Measurements from ENCODE around the gene USP7. TPM values are rescaled to one million over a fixed set of nuclear protein-coding genes. Genes with fewer than 3 reads are reported as not detected.

USP7 gene
- total RNA-seq, 2 experiments from 2014 or later: 157 to 160 TPM

DNA sequence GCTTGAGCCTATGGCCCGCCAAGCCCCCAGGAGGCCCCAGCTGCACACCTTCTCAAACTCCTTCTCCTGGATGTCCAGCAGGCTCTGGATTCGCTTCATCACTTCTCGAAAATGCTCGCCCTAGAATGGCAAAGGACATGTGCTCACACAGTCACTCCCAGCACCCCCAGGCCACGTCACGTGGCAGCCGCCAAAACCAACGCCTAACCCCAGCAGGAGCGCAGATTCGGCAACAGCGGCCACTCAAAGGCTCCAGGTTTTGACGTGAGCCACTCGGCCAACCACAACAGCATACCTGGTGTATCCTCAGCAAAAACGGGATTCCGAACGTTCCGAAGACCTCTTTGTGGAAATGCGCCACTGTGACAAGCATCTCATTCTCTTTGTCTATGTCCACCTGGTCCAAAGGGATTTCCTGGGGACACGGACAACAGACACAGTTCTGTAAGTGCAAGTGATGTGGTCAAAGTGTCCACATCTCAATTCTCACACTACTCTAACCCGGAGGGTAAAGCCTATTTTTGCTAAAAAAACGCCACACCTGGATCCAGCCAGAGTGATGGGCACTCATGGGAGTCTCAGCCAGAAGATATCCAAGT is 68.9 kb downstream of the USP7 start:
- Mint-ChIP-seq H3K9me3 (no peaks in the 10 kb centered on the region), H3K4me1 (no peaks in the 10 kb centered on the region), H3K4me3 (no peak overlapping the region), H3K27ac (no peak overlapping the region), H3K36me3 (ENCODE audit: low read depth) (peaks cover 64% of the 10 kb centered on the region), H3K27me3 (no peaks in the 10 kb centered on the region)
- ChIA-PET POLR2A (no interaction called here), CTCF (interaction anchor here (0.6 to 1.3 kb wide), 2 partner anchors 17 to 42 kb away, joined by 4 read pairs; no protein-coding TSS in a partner anchor)
- DNase-seq: no peak

DNA sequence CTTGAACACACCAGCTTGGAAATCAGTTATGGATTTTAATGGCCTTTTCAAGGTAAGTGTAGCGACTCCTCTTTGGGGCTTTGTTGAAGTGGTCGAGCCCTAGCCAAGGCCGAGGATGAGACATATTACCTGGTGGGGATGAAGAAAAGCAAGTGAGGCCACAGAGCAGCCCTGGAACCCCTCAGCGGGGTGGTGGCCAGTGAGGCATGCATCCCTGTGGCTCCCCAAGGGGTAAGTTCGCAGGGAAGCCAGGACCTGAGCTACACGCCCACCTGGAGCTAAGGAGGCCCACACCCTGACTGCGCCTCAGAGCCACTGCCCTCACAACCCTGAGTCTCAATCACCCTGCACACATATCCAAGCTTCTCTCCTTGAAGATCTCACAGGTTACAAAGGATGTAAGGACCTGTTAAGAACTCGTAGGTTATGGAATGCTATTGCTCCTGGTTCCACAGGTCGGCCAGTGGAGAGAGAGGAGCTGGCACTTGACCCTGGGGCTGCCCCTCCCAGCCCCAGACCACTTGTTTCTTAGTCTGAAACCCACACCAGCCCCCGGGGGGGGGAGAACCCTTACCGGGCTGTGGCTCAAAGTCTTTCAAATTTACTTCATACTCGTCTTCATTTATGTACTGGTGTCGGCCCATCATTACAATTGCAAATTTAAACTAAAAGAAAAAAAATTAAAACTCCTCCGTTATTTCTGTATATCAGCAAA is 69.6 kb downstream of the USP7 start:
- no peak for DNase-seq
- no peaks in the 10 kb centered on the region for H3K4me1 Mint-ChIP-seq
- no peak overlapping the region for H3K4me3 Mint-ChIP-seq
- CTCF ChIA-PET: interaction anchor here (0.6 kb wide), 1 partner anchor 16 kb away, joined by 4 read pairs; no protein-coding TSS in a partner anchor
- H3K27ac Mint-ChIP-seq: no peak overlapping the region
- no peaks in the 10 kb centered on the region for H3K9me3 Mint-ChIP-seq
- POLR2A ChIA-PET: no interaction called here
- no peaks in the 10 kb centered on the region for H3K27me3 Mint-ChIP-seq
- H3K36me3 Mint-ChIP-seq (ENCODE audit: low read depth): peaks cover 59% of the 10 kb centered on the region

DNA sequence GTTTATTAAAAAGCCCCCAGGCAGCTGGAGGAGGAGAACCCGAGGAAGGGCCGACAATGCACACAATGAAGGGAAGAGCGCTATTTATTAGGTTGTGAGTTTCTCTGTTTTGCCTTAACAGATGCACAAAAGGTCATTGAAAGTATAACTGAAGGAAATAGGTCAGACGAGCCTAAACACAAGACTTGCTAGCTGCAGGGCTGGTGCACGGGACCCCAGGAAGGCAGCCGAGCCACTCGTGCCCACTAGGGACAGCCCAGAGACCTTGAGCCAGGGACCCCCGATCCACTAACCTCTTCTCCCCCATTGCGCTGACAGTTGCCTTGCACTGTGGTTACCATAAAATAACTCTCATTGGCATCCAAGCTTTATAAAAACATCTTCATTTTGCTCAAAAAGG is 70.3 kb downstream of the USP7 start:
- H3K4me1 Mint-ChIP-seq: no peaks in the 10 kb centered on the region
- H3K27me3 Mint-ChIP-seq: no peaks in the 10 kb centered on the region
- ChIA-PET POLR2A (no interaction called here), CTCF (interaction anchor here (1.7 kb wide), 1 partner anchor 10 kb away, joined by 3 read pairs; no protein-coding TSS in a partner anchor)
- H3K27ac Mint-ChIP-seq: peak overlapping the region; percentile 68
- no peak overlapping the region for H3K4me3 Mint-ChIP-seq
- no peaks in the 10 kb centered on the region for H3K9me3 Mint-ChIP-seq
- DNase-seq: no peak
- peaks cover 56% of the 10 kb centered on the region for H3K36me3 Mint-ChIP-seq (ENCODE audit: low read depth)

DNA sequence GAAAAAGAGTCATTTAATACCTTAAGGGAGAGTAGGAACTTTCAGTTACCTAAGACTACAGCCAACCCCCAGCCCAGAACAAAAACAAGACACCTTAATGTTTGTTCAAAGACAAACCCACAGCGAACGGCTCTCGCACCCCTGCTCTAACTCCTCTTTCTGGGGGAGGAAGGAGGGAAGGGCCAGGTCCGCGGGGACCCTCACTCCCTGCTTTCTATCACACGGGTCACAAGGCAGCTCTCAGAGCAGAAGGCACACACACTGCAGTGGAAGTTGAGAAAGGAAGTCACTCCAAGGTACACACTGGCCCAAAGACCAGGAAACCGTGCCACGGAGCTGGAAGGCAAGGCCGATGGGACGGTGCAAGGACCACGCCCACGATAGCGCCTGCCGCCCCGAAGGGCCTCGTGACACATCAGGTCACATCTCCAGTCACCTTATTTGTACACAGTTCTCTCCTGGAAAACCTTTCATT is 71.6 kb downstream of the USP7 start:
- Mint-ChIP-seq H3K27ac (peak overlapping the region; percentile 70), H3K36me3 (ENCODE audit: low read depth) (peaks cover 46% of the 10 kb centered on the region), H3K4me3 (no peak overlapping the region), H3K9me3 (no peaks in the 10 kb centered on the region), H3K4me1 (no peaks in the 10 kb centered on the region), H3K27me3 (no peaks in the 10 kb centered on the region)
- CTCF ChIA-PET: interaction anchor here (1.3 to 1.7 kb wide), 2 partner anchors 9 to 117 kb away, joined by 3 to 5 read pairs; no protein-coding TSS in a partner anchor
- POLR2A ChIA-PET: no interaction called here
- DNase-seq: no peak

DNA sequence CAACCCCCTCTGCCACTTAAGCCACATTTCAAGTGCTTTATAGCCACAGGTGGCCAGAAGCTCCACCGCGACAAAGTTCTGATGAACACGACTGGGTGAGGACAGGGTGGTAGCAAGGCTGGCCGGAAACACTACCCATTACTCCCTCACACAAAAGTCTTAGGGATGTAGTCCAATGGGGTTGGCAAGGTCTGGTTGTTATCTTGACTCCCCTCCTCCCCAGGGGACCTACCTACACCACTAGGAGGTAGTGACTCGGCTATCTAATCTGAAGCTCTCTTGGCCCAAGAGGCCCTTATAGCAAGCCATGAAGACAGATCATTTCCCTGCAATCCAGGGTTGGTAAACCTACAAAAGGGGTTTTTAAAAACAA is 73.2 kb downstream of the USP7 start:
- H3K9me3 Mint-ChIP-seq: no peaks in the 10 kb centered on the region
- DNase-seq: no peak
- peaks cover 4% of the 10 kb centered on the region for H3K27me3 Mint-ChIP-seq
- H3K4me1 Mint-ChIP-seq: no peaks in the 10 kb centered on the region
- peaks cover 38% of the 10 kb centered on the region for H3K36me3 Mint-ChIP-seq (ENCODE audit: low read depth)
- no peak overlapping the region for H3K4me3 Mint-ChIP-seq
- peak overlapping the region; percentile 10 for H3K27ac Mint-ChIP-seq
- POLR2A ChIA-PET: no interaction called here
- CTCF ChIA-PET: interaction anchor here (0.9 to 2.5 kb wide), 3 partner anchors 10 to 22 kb away, joined by 3 to 17 read pairs (median 3); partner anchors contain the start of gene CARHSP1

DNA sequence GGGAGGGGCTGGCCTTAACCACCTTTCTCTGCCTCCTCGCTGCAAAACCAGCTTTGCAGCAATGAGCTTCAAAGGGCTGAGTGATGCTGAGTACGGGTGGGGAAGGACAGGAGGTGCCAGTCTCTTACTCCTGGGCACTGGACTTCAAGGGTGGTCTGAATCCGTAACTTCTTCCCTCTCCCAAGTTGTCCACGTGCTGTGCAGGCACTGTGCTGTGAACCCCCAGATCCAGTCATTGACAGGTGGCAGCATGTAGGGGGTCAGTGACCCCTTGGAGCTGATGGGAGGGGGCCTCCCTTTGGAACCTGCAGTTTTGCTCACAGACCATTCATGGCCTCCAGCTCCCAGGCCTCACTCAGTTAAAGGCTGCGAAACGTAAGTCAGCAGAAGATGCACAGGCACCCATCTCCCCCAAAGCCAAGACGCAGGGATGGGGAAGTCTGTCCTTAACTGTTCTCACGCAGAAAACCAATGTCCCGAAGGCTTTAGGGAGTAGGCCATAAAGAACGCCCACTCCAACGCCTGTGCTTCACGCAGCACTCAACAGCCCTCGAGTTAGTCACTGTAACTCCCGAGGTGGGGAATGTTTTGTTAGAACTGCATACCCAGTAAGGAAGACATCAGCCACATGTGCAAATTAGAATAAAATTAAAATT is 73.7 kb downstream of the USP7 start:
- DNase-seq: no peak
- Mint-ChIP-seq H3K4me1 (no peaks in the 10 kb centered on the region), H3K9me3 (no peaks in the 10 kb centered on the region), H3K4me3 (no peak overlapping the region), H3K36me3 (ENCODE audit: low read depth) (peaks cover 33% of the 10 kb centered on the region), H3K27ac (no peak overlapping the region), H3K27me3 (peaks cover 6% of the 10 kb centered on the region)
- POLR2A ChIA-PET: no interaction called here
- CTCF ChIA-PET: interaction anchor here (0.5 to 2.5 kb wide), 4 partner anchors 10 to 184 kb away, joined by 3 to 17 read pairs (median 3); partner anchors contain the start of gene CARHSP1

DNA sequence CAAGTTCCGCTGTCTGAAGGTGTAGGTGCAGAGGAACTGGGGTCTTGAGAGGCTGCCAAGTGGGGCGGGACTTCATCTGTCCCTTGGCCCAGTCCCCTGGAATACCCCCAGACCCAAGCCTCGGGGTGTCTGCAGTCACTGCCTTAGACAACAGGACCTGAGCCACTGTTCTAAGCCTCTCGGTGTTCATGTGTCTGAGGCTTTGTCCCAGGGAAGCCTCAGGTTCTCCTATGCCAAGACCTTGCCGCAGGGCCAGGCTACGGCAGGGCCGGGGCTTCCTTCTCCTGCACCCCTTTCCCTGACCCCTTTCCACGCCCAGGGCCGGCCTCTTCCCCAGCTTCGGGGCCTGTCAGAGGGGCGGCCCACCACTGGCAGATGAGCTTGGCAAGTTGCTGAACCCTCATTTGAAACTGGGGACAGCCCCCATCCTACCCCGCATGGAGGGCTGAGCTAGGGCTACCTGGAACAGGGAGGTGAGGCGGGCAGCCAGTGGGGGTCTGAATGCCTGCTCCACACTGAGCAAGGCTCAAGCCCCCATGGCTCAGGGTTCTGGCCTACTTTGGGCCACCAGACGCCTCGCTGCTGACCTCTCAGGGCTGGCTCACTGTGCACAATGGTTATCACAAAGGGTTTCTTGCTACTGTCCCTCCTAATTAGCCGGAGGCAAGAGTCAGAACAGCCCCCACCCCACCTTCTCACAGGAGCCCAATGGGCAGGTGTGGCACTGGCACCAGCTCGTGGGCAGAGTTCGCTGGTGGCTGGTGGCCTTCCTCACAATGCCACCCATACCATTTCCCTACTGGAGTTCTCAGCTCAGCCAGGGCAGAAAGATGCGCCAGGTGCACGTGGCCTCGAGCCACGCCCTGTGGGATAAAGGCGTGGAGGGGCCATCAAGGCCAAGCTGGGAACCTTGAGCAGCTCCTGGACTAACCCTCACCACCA is 74.5 kb downstream of the USP7 start:
- DNase-seq: no peak
- Mint-ChIP-seq H3K27ac (no peak overlapping the region), H3K27me3 (peaks cover 6% of the 10 kb centered on the region), H3K9me3 (no peaks in the 10 kb centered on the region), H3K4me3 (no peak overlapping the region), H3K36me3 (ENCODE audit: low read depth) (peaks cover 25% of the 10 kb centered on the region), H3K4me1 (no peaks in the 10 kb centered on the region)
- POLR2A ChIA-PET: no interaction called here
- CTCF ChIA-PET: interaction anchor here (0.5 to 2.5 kb wide), 2 partner anchors 10 to 183 kb away, joined by 3 to 17 read pairs; no protein-coding TSS in a partner anchor

DNA sequence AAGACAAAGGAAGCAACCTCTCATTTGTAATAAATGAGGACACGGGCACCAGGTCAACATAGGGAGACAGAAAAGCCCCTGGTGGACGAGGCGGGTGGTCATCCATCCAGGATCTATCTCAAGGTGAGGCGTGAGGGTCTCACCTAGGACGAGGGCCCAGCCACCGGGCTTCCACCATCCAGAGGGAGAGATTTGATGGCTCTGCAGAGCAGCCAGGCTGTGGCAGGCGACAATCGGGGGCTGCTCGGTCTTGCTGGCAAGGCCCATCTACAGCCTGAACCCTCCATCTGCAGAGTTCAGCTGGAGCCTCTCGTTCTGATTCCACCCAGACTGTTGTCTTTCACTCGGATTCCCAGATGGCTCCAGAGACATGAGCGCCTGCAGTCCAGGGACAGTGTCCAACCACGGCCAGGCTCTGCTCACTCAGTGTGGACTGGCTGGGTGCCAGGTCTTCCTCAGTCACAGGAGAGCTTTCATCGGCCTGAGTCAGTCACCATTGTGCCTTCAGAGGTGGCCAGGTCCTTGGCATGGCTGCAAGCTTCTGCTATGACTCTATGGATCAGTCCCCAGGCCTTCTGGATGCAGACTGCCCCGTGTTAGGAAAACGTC is 75.7 kb downstream of the USP7 start:
- no peaks in the 10 kb centered on the region for H3K4me1 Mint-ChIP-seq
- no peak for DNase-seq
- peaks cover 6% of the 10 kb centered on the region for H3K27me3 Mint-ChIP-seq
- CTCF ChIA-PET: no interaction called here
- POLR2A ChIA-PET: no interaction called here
- H3K36me3 Mint-ChIP-seq (ENCODE audit: low read depth): peaks cover 17% of the 10 kb centered on the region
- H3K4me3 Mint-ChIP-seq: no peak overlapping the region
- no peak overlapping the region for H3K27ac Mint-ChIP-seq
- H3K9me3 Mint-ChIP-seq: no peaks in the 10 kb centered on the region

DNA sequence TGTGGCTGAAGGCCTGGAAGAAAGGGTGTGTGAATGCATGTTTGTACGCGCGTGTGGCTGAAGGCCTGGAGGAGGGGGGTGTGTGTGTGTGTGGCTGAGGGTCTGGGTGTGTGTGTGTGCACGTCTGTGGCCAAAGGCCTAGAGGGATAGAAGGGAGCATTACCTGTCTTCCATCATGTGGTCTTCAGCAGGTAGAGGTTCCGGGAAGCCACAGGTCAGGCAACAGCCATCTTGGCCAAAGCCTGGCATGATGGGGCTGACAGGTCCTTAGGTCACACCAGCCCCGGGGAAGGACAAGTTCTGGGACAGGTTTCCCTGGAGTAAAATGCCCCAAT is 76.3 kb downstream of the USP7 start:
- DNase-seq: no peak
- Mint-ChIP-seq H3K36me3 (ENCODE audit: low read depth) (peaks cover 17% of the 10 kb centered on the region), H3K4me3 (no peak overlapping the region), H3K27ac (no peak overlapping the region), H3K27me3 (peaks cover 6% of the 10 kb centered on the region), H3K9me3 (no peaks in the 10 kb centered on the region), H3K4me1 (no peaks in the 10 kb centered on the region)
- CTCF ChIA-PET: interaction anchor here (0.6 kb wide), 1 partner anchor 9 kb away, joined by 3 read pairs; no protein-coding TSS in a partner anchor
- POLR2A ChIA-PET: no interaction called here

DNA sequence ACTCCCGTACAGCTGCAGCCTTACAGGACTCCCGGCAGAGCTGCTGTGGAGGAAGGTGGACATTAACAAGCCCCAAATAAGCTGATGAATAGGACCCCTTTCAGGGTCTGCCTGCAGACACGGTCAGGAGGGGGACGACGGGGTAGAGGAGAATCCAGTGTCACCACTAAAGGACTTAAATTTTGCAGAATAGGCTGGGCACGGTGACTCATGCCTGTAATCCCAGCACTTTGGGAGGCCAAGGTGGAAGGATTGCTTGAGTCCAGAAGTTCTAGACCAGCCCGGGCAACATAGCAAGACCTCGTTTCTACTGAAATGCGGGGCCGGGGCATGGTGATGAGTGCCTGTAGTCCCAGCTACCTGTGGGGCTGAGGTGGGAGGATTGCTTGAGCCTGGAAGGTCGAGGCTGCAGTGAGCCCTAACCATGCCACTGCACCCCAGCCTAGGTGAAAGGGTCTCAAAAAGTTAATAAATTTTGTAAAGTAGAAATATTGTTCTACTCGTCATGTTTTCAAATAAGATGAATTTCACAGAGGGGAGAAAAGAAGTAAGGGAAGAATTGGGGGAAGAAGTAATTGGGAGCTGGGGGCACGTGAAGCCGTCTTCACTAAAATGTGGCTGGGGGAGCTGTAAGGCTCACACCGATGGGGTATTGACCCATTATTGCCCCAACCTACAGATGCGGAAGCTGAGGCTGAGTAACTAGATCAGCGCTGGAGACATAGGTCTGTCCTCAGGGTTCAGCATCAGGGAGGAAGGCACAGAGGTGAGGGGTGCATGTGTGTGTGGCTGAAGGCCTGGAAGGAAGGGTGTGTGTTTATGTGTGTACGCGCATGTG is 76.9 kb downstream of the USP7 start:
- Mint-ChIP-seq H3K9me3 (no peaks in the 10 kb centered on the region), H3K4me3 (no peak overlapping the region), H3K36me3 (ENCODE audit: low read depth) (peaks cover 17% of the 10 kb centered on the region), H3K27me3 (peaks cover 6% of the 10 kb centered on the region), H3K27ac (no peak overlapping the region), H3K4me1 (no peaks in the 10 kb centered on the region)
- POLR2A ChIA-PET: no interaction called here
- CTCF ChIA-PET: interaction anchor here (0.6 to 1.4 kb wide), 3 partner anchors 8 to 18 kb away, joined by 3 to 4 read pairs (median 3); no protein-coding TSS in a partner anchor
- no peak for DNase-seq

All from activated CD4-positive, alpha-beta T cell treated with anti-CD3 and anti-CD28 coated beads, Interleukin-2, amount 10 ng/mL, durations not matched to agents 7 days and 5 days (primary cell).